ENCODE measurements around the gene ADPRH.
A peak's percentile ranks its signal among the peaks of the same experiment; 100 is the strongest.

ADPRH gene

DNA sequence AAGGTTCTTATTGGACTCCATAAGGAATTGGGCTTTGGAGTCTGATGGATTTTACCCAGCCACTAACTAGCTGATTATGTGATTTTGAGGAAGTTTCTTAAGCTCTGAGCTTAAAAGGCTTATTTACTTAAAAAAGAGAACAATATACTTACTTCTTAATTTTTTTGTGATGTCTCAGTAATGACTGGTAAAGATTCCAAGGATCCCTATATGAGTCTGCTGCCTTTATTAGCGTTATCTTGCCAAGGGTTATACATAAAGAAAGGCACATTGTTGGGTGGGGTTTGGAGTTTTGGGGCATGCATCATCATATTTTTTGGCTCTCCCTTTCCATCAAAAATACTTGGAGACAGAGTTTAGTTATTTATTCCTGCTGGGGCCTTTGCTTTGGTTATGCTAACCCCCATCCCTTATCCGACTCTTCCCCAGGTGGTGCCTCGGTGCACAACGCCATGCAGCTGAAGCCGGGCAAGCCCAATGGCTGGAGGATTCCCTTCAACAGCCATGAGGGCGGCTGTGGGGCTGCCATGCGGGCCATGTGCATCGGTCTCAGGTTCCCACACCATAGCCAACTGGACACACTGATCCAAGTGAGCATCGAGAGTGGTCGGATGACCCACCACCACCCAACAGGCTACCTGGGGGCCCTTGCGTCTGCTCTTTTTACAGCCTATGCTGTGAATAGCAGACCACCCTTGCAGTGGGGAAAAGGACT, 6.7 kb downstream of the ADPRH start:
- 94% methylated on average over 10 of the region's 11 CpGs for WGBS (ENCODE audit: insufficient coverage)
- POLR2A ChIA-PET = no interaction called here
- no peaks in the 10 kb centered on the region for H3K27me3 ChIP-seq (replicated peaks in 2 of 5; ENCODE audit: control insufficient read depth in 4 of 5, insufficient read depth in 5 of 5, low read length in 4 of 5)
- no peak overlapping the region for H3K27ac ChIP-seq (ENCODE audit: insufficient read depth in 1 of 2, low read depth in 1 of 2, low read length in 2 of 2, poor library complexity in 1 of 2, severe bottlenecking in 2 of 2)
- peaks cover 0 to 10% (median 0%) of the 10 kb centered on the region in 4 experiments for H3K36me3 ChIP-seq (ENCODE audit: control insufficient read depth in 4 of 4, insufficient read depth in 4 of 4, low read length in 3 of 4)
- peaks cover 0 to 35% (median 6%) of the 10 kb centered on the region in 4 experiments for H3K4me1 ChIP-seq (ENCODE audit: control extremely low read depth in 1 of 4, control insufficient read depth in 4 of 4, insufficient read depth in 4 of 4, low read length in 3 of 4)
- H3K9me3 ChIP-seq (ENCODE audit: control extremely low read depth in 1 of 5, control insufficient read depth in 4 of 5, insufficient read depth in 2 of 5, low read depth in 1 of 5, low read length in 4 of 5) = peaks cover 0 to 7% (median 4%) of the 10 kb centered on the region in 5 experiments
- H3K4me3 ChIP-seq (ENCODE audit: control insufficient read depth in 1 of 7, extremely low read depth in 1 of 7, insufficient read depth in 4 of 7, low read depth in 2 of 7, low read length in 6 of 7) = no peak overlapping the region
- CTCF ChIA-PET = interaction anchor here (0.8 to 1.7 kb wide), 4 partner anchors 13 to 94 kb away, joined by 3 to 4 read pairs (median 4); no protein-coding TSS in a partner anchor
- no peak for DNase-seq

GRCh38 chr3:119586733-119587172, 7.5 kb downstream of the ADPRH start:
- peaks cover 0 to 10% (median 0%) of the 10 kb centered on the region in 4 experiments for H3K36me3 ChIP-seq (ENCODE audit: control insufficient read depth in 4 of 4, insufficient read depth in 4 of 4, low read length in 3 of 4)
- no peaks in the 10 kb centered on the region for H3K27me3 ChIP-seq (replicated peaks in 2 of 5; ENCODE audit: control insufficient read depth in 4 of 5, insufficient read depth in 5 of 5, low read length in 4 of 5)
- H3K27ac ChIP-seq (ENCODE audit: insufficient read depth in 1 of 2, low read depth in 1 of 2, low read length in 2 of 2, poor library complexity in 1 of 2, severe bottlenecking in 2 of 2) = no peak overlapping the region
- H3K4me3 ChIP-seq (ENCODE audit: control insufficient read depth in 1 of 7, extremely low read depth in 1 of 7, insufficient read depth in 4 of 7, low read depth in 2 of 7, low read length in 6 of 7) = no peak overlapping the region
- POLR2A ChIA-PET = no interaction called here
- H3K9me3 ChIP-seq (ENCODE audit: control extremely low read depth in 1 of 5, control insufficient read depth in 4 of 5, insufficient read depth in 2 of 5, low read depth in 1 of 5, low read length in 4 of 5) = peaks cover 0 to 7% (median 4%) of the 10 kb centered on the region in 5 experiments
- CTCF ChIA-PET = interaction anchor here (1.3 kb wide), 1 partner anchor 13 kb away, joined by 3 read pairs; no protein-coding TSS in a partner anchor
- no CpG with 5 or more reads among the region's 3 CpGs for WGBS (ENCODE audit: insufficient coverage)
- peaks cover 0 to 35% (median 6%) of the 10 kb centered on the region in 4 experiments for H3K4me1 ChIP-seq (ENCODE audit: control extremely low read depth in 1 of 4, control insufficient read depth in 4 of 4, insufficient read depth in 4 of 4, low read length in 3 of 4)
- DNase-seq = no peak

DNA sequence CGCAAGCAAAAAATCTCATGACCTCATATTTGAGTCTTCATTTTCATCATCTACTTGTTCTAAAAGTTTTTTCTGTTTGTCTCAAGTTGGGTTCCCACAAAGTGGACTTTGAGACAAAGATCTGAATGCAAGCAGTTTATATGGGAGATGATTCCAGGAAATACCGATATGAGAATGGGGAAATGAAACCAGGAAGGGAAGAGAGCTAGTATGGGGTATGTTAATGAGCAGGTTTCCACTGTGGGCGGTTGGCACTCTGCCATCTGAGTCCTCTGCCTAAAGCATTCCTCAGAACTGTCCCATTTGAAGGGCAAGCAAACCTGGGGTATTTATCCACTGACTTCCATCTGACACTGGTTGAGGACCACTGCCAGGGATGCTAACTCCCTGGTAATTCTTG, 8.8 kb downstream of the ADPRH start:
- Histone ChIP-seq H3K27me3 (replicated peaks in 2 of 5; ENCODE audit: control insufficient read depth in 4 of 5, insufficient read depth in 5 of 5, low read length in 4 of 5) (no peaks in the 10 kb centered on the region), H3K4me1 (ENCODE audit: control extremely low read depth in 1 of 4, control insufficient read depth in 4 of 4, insufficient read depth in 4 of 4, low read length in 3 of 4) (peaks cover 0 to 35% (median 6%) of the 10 kb centered on the region in 4 experiments), H3K27ac (ENCODE audit: insufficient read depth in 1 of 2, low read depth in 1 of 2, low read length in 2 of 2, poor library complexity in 1 of 2, severe bottlenecking in 2 of 2) (no peak overlapping the region), H3K4me3 (ENCODE audit: control insufficient read depth in 1 of 7, extremely low read depth in 1 of 7, insufficient read depth in 4 of 7, low read depth in 2 of 7, low read length in 6 of 7) (no peak overlapping the region), H3K36me3 (ENCODE audit: control insufficient read depth in 4 of 4, insufficient read depth in 4 of 4, low read length in 3 of 4) (peaks cover 0 to 6% (median 0%) of the 10 kb centered on the region in 4 experiments), H3K9me3 (ENCODE audit: control extremely low read depth in 1 of 5, control insufficient read depth in 4 of 5, insufficient read depth in 2 of 5, low read depth in 1 of 5, low read length in 4 of 5) (peaks cover 0 to 7% (median 4%) of the 10 kb centered on the region in 5 experiments)
- CTCF ChIA-PET = interaction anchor here (1.0 to 1.3 kb wide), 2 partner anchors 15 to 93 kb away, joined by 3 read pairs; no protein-coding TSS in a partner anchor
- POLR2A ChIA-PET = no interaction called here
- 83% methylated on average over 2 of the region's 3 CpGs for WGBS (ENCODE audit: insufficient coverage)
- DNase-seq = no peak

DNA sequence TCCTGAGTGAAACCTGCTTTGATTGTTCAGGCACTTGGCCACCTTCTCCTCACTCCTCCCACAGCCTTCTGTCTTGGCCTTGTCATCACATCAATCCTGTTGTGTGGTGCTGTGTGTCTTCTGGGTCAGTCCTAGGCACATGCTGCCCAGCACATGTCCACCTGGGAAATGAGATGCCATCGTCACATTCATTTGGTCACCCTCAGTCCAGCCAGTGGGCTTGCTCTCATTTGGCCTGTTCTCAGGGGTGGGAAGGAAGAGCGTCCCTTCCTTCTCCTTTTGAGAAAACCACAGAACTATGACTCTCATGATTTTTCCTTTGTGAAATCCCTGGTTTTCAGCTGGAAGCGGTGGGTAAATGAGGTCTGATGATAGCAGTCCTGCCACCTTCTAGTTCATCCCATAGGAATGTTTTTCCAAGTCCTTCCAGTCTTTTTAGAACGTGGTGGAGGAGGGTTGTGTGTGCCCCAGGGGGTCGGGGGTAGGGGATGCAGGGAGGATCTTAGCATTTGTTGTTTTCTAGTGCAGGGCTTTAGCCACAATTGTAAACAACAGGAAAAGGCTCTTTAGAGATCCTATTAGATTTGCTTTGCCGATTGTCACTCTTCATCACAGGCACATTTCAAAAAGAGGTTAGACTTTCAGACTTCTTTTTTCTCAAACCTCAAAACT, 9.9 kb downstream of the ADPRH start:
- Histone ChIP-seq H3K27me3 (replicated peaks in 2 of 5; ENCODE audit: control insufficient read depth in 4 of 5, insufficient read depth in 5 of 5, low read length in 4 of 5) (no peaks in the 10 kb centered on the region), H3K36me3 (ENCODE audit: control insufficient read depth in 4 of 4, insufficient read depth in 4 of 4, low read length in 3 of 4) (peaks cover 0 to 6% (median 0%) of the 10 kb centered on the region in 4 experiments), H3K9me3 (ENCODE audit: control extremely low read depth in 1 of 5, control insufficient read depth in 4 of 5, insufficient read depth in 2 of 5, low read depth in 1 of 5, low read length in 4 of 5) (peaks cover 0 to 7% (median 4%) of the 10 kb centered on the region in 5 experiments), H3K4me3 (ENCODE audit: control insufficient read depth in 1 of 7, extremely low read depth in 1 of 7, insufficient read depth in 4 of 7, low read depth in 2 of 7, low read length in 6 of 7) (no peak overlapping the region), H3K4me1 (ENCODE audit: control extremely low read depth in 1 of 4, control insufficient read depth in 4 of 4, insufficient read depth in 4 of 4, low read length in 3 of 4) (peaks cover 0 to 35% (median 6%) of the 10 kb centered on the region in 4 experiments), H3K27ac (ENCODE audit: insufficient read depth in 1 of 2, low read depth in 1 of 2, low read length in 2 of 2, poor library complexity in 1 of 2, severe bottlenecking in 2 of 2) (no peak overlapping the region)
- ChIA-PET CTCF (no interaction called here), POLR2A (no interaction called here)
- peak in 1 of 3 donors; percentile 8 for DNase-seq
- WGBS (ENCODE audit: insufficient coverage) = 0% methylated on average over 1 of the region's 6 CpGs

DNA sequence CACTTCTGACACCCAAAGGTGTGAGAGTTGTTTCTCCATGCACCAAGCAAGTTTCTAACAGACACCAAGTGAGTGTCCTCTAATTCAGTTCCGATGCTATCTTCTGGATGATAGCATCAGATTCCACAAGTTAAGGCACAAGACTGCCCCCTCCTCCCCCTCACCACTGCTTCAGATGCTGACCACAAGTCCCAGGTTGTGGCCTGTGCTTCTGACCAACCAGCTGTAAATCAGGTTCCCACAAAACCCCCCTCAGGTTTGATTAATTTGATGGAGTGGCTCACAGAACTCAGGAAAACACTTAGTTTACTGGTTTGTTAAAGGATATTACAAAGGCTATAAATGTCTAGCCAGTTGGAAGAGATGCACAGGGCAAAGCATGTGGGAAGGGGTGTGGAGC, 11.4 kb downstream of the ADPRH start:
- Histone ChIP-seq H3K9me3 (ENCODE audit: control extremely low read depth in 1 of 5, control insufficient read depth in 4 of 5, insufficient read depth in 2 of 5, low read depth in 1 of 5, low read length in 4 of 5) (peaks cover 0 to 7% (median 4%) of the 10 kb centered on the region in 5 experiments), H3K27ac (ENCODE audit: insufficient read depth in 1 of 2, low read depth in 1 of 2, low read length in 2 of 2, poor library complexity in 1 of 2, severe bottlenecking in 2 of 2) (no peak overlapping the region), H3K4me1 (ENCODE audit: control extremely low read depth in 1 of 4, control insufficient read depth in 4 of 4, insufficient read depth in 4 of 4, low read length in 3 of 4) (peaks cover 0 to 37% (median 7%) of the 10 kb centered on the region in 4 experiments), H3K36me3 (ENCODE audit: control insufficient read depth in 4 of 4, insufficient read depth in 4 of 4, low read length in 3 of 4) (peaks cover 0 to 6% (median 0%) of the 10 kb centered on the region in 4 experiments), H3K4me3 (ENCODE audit: control insufficient read depth in 1 of 7, extremely low read depth in 1 of 7, insufficient read depth in 4 of 7, low read depth in 2 of 7, low read length in 6 of 7) (no peak overlapping the region), H3K27me3 (replicated peaks in 2 of 5; ENCODE audit: control insufficient read depth in 4 of 5, insufficient read depth in 5 of 5, low read length in 4 of 5) (no peaks in the 10 kb centered on the region)
- ChIA-PET POLR2A (no interaction called here), CTCF (interaction anchor here (1.3 to 2.8 kb wide), 2 partner anchors 9 to 10 kb away, joined by 7 to 17 read pairs; partner anchors contain the start of gene ADPRH)
- DNase-seq = no peak
- WGBS (ENCODE audit: insufficient coverage) = 83% methylated on average over 1 of the region's 1 CpG

- ChIA-PET CTCF (interaction anchor here (1.1 kb wide), 1 partner anchor 33 kb away, joined by 3 read pairs; the partner anchor contains the start of gene CD80), POLR2A (no interaction called here)
- no peak for DNase-seq
- 100% methylated on average over 1 of the region's 1 CpG for WGBS (ENCODE audit: insufficient coverage)
- Histone ChIP-seq H3K27ac (ENCODE audit: insufficient read depth in 1 of 2, low read depth in 1 of 2, low read length in 2 of 2, poor library complexity in 1 of 2, severe bottlenecking in 2 of 2) (no peak overlapping the region), H3K36me3 (ENCODE audit: control insufficient read depth in 4 of 4, insufficient read depth in 4 of 4, low read length in 3 of 4) (peaks cover 0 to 3% (median 0%) of the 10 kb centered on the region in 4 experiments), H3K4me3 (ENCODE audit: control insufficient read depth in 1 of 7, extremely low read depth in 1 of 7, insufficient read depth in 4 of 7, low read depth in 2 of 7, low read length in 6 of 7) (no peak overlapping the region), H3K27me3 (replicated peaks in 2 of 5; ENCODE audit: control insufficient read depth in 4 of 5, insufficient read depth in 5 of 5, low read length in 4 of 5) (no peaks in the 10 kb centered on the region), H3K4me1 (ENCODE audit: control extremely low read depth in 1 of 4, control insufficient read depth in 4 of 4, insufficient read depth in 4 of 4, low read length in 3 of 4) (peaks cover 0 to 37% (median 14%) of the 10 kb centered on the region in 4 experiments), H3K9me3 (ENCODE audit: control extremely low read depth in 1 of 5, control insufficient read depth in 4 of 5, insufficient read depth in 2 of 5, low read depth in 1 of 5, low read length in 4 of 5) (peaks cover 0 to 7% (median 4%) of the 10 kb centered on the region in 5 experiments)
Observed at GRCh38 chr3:119592861-119593260, 13.6 kb downstream of the ADPRH start.
